Pancreas (tissue), 10 donors: ENCODE data around the gene CCDC68. TPM values are rescaled to one million over a fixed set of nuclear protein-coding genes. Genes with fewer than 3 reads are reported as not detected.

Source experiments
- ATAC-seq, 4 donors: fragments of 200-7000 bp; cut with Tn5 transposase; one replicate each; pipeline versions ENCODE4 v1.8.0 to v1.9.1; 2020; ENCODE audit warnings: mild to moderate bottlenecking in 4 of 4, moderate library complexity in 4 of 4
- DNase-seq, 6 donors: peaks; one replicate each; pipeline ENCODE4 v3.0.0-alpha.2; 2020
- FAIRE-seq: peaks from 2 replicates; lab custom pipeline; 2012; peaks lifted over from hg19 to GRCh38; lab: Jason Lieb, UNC
- H3K27ac ChIP-seq, 4 donors: fragments of 200-600 bp; sonication (generic); 1 replicate in 3 of 4; 2 replicates in 1 of 4; pipeline versions ENCODE4 v1.5.0 to v1.8.0; 2020
- H3K27me3 ChIP-seq, 4 donors: fragments of 200-600 bp; one replicate each; pipeline ENCODE4 v1.8.0; 2021
- H3K36me3 ChIP-seq, 3 donors: fragments of 200-600 bp; sonication (generic) in 1 of 3; one replicate each; pipeline versions ENCODE4 v1.5.0 to v1.8.0; 2020 to 2021
- H3K4me1 ChIP-seq, 3 donors: fragments of 200-600 bp; one replicate each; pipeline ENCODE4 v1.8.0; 2021
- H3K4me3 ChIP-seq, 4 donors: fragments of 200-600 bp; sonication (generic) in 2 of 4; one replicate each; pipeline versions ENCODE4 v1.5.0 to v1.8.0; 2020 to 2021
- H3K9me3 ChIP-seq, 4 donors: fragments of 200-600 bp; one replicate each; pipeline ENCODE4 v1.8.0; 2021
- WGBS, 2 donors: extraction: QIAGEN DNeasy Blood & Tissue Kit; methylation state at CpG; one replicate each; pipeline ENCODE4 v1.1.7; 2013; 5-methylcytosine and 5-hydroxymethylcytosine counted together
- intact Hi-C, 3 donors: fragments of 100-400 bp; cut with DNase I; formaldehyde crosslinking; loops; one replicate each; pipeline versions ENCODE4 v1.11.1 to v1.14.2; 2022
- polyA plus RNA-seq, 2 donors: library from polyadenylated mRNA; stranded (reverse); fragments of 200-250 nt; gene quantifications; one replicate each; pipeline ENCODE4 v1.2.3, GENCODE V29; 2013
- total RNA-seq, 6 donors: library from RNA; stranded (reverse); fragmentation: NEBNext Ultra II Directional in 4 of 6; extraction: Animal tissue kit (Norgen Biotek cat#: 25700) in 4 of 6; gene quantifications; one replicate each; pipeline versions ENCODE4 v1.2.1 to v1.2.4, GENCODE V29; 2021 to 2023
- TF ChIP-seq, protein P1 (sequence below), 4 donors: fragments of 200-600 bp; sonication (generic) in 3 of 4; IDR thresholded peaks; one replicate each; pipeline versions ENCODE4 v1.5.0 to v1.8.0; 2021; ENCODE audit warnings: antibody characterized with exemption in 4 of 4
- donor health status: healthy with polysubstance abuse.
- donor health status: DM: no; HTN: no; CAD: no; lungs with moderate emphysema.
- donor health status: DM: no; HTN: no; CAD: no.
- donor health status: control.
- donor health status: control.
- donor health status: Bipolar disorder and iron deficiency.
- donor health status: DM: yes; HTN: yes; CAD: no.
- donor health status: DM: no; HTN: no; CAD: no.
- donor health status: DM: no; HTN: no; CAD: no.
- donor health status: DM: yes; HTN: yes; CAD: no.

CCDC68 gene
- total and polyA plus RNA-seq, 8 donors: 0.79 to 5.0 (median 1.3) TPM

DNA sequence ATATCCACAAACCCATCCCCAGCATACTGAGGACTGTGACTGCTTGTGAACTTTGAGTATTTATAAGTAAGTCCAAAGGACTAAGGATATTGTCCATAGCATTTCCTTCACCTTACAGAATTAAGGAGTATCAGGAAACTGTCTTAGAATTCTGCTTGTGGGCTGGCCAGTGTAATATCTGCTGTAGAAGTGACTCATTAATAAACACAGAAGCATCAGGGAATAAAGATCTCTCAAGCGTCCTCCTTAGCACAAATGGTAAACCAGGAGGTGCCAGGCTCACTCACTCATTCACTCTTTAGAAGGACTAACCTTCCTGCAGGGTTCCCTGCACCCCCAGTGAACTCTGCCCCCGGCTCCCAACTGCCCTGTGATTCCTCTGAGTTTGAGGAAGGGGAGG, 31.0 kb downstream of the CCDC68 start:
- DNase-seq: no peak
- WGBS, 2 donors: 84 to 88% methylated on average over 2 of the region's 2 CpGs

DNA sequence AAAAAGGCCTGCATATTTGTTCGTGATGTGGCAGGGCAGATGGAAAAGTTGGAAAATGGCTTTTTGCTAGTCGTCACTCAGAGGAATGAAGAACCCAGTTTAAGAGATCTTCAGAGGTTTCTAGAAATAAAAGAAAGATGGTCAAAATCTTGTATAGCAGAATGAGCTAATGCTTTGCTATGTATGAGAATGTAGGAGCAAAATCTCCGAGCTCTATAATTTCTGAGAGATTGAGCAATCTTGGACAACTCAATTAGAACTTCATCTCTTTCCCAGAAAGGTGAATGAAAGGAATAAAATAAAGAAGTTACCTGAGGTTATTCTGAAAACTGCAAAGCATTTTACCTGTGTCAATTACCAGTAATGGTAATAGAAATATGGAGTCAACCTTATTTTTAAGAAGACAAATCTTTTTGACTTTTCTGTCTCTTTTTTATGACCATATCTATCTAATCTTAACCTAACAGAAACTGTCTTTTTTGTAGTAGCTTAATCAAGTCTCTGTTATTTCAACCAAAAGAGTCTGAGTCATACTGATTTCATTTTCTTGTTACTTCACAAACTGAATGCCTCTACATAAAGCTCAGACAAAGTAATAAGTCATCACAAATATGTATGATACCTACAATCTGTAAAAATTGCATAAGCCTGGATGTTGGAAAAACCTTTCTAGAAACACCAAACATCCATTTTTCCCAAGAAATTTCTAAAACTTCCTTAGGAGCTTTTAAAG, 32.5 kb downstream of the CCDC68 start:
- WGBS, 2 donors: 92 to 97% methylated on average over 3 of the region's 3 CpGs
- intact Hi-C loops: no loop called here
- TF ChIP-seq, protein P1, sequence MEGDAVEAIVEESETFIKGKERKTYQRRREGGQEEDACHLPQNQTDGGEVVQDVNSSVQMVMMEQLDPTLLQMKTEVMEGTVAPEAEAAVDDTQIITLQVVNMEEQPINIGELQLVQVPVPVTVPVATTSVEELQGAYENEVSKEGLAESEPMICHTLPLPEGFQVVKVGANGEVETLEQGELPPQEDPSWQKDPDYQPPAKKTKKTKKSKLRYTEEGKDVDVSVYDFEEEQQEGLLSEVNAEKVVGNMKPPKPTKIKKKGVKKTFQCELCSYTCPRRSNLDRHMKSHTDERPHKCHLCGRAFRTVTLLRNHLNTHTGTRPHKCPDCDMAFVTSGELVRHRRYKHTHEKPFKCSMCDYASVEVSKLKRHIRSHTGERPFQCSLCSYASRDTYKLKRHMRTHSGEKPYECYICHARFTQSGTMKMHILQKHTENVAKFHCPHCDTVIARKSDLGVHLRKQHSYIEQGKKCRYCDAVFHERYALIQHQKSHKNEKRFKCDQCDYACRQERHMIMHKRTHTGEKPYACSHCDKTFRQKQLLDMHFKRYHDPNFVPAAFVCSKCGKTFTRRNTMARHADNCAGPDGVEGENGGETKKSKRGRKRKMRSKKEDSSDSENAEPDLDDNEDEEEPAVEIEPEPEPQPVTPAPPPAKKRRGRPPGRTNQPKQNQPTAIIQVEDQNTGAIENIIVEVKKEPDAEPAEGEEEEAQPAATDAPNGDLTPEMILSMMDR (IDR thresholded peaks at IDR 0.05): no peak
- Histone ChIP-seq H3K27me3 (no peaks in the 10 kb centered on the region), H3K4me1 (no peaks in the 10 kb centered on the region), H3K36me3 (no peaks in the 10 kb centered on the region), H3K9me3 (no peaks in the 10 kb centered on the region), H3K4me3 (no peak overlapping the region), H3K27ac (no peak overlapping the region)
- DNase-seq (no peak), ATAC-seq (no peak), FAIRE-seq (no peak)

More for the DNA sequence above, 31.0 kb downstream of the CCDC68 start:
- TF ChIP-seq, protein P1 (IDR thresholded peaks at IDR 0.05): no peak
- no peak for FAIRE-seq
- Histone ChIP-seq H3K4me1 (no peaks in the 10 kb centered on the region), H3K9me3 (no peaks in the 10 kb centered on the region), H3K36me3 (no peaks in the 10 kb centered on the region), H3K27ac (no peak overlapping the region), H3K27me3 (no peaks in the 10 kb centered on the region), H3K4me3 (no peak overlapping the region)
- intact Hi-C loops: no loop called here
- ATAC-seq: no peak

DNA sequence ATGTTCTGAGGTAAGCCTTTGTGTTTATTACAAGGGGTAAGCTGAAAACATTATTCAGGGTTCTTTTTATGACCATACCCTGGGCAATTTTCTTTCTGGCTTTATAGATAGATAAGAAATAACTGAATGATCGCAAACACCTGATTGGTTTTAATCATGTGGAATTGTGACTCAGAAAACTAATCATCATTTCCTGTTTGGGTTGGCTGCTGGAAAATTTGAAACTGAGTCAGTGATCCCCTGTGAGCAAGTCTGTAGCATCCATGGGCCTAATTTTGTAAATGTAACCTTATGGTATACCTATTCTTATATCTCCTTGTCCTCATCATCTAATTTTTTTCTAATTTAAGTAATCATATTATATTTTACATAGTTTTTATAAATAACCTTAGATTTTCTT, 34.3 kb downstream of the CCDC68 start:
- no peak overlapping the region for H3K4me3 ChIP-seq
- intact Hi-C loops: no loop called here
- H3K27me3 ChIP-seq: no peaks in the 10 kb centered on the region
- DNase-seq (no peak), ATAC-seq (no peak), FAIRE-seq (no peak)
- no peaks in the 10 kb centered on the region for H3K4me1 ChIP-seq
- WGBS, 2 donors: 91 to 99% methylated on average over 1 of the region's 1 CpG
- H3K9me3 ChIP-seq: no peaks in the 10 kb centered on the region
- TF ChIP-seq, protein P1 (IDR thresholded peaks at IDR 0.05): no peak
- H3K36me3 ChIP-seq: no peaks in the 10 kb centered on the region
- H3K27ac ChIP-seq: no peak overlapping the region

DNA sequence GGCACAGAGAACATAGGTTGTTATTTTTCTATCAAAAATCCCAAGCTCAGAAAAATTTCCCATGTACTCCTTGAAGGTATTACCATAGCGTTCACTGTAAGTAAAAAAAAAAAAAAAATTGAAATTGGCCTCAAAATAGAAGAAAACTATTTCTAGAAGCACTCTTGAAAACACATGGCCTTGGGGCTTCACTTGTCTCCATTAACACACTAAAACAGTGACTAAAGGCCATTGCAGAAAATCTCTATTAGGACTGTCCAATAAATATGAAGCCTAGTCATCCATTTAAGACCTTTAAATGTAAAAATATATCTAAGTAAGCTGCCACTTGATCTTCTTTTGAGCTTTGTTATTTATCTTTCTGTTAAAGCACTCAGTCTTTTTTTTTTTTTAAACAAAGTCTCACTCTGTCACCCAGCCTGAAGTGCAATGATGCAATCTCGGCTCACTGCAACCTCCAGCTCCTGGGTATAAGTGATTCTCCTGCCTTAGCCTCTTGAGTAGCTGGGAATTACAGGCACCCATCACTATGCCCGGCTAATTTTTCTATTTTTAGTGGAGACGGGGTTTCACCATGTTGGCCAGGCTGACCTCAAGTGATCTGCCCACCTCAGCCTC, 35.8 kb downstream of the CCDC68 start:
- Histone ChIP-seq H3K4me3 (no peak overlapping the region), H3K27me3 (no peaks in the 10 kb centered on the region), H3K27ac (no peak overlapping the region), H3K9me3 (no peaks in the 10 kb centered on the region), H3K4me1 (no peaks in the 10 kb centered on the region), H3K36me3 (no peaks in the 10 kb centered on the region)
- 86 to 88% methylated on average over 4 of the region's 4 CpGs for WGBS, 2 donors
- ATAC-seq: no peak
- FAIRE-seq: no peak
- intact Hi-C loops: no loop called here
- TF ChIP-seq, protein P1 (IDR thresholded peaks at IDR 0.05): no peak
- no peak for DNase-seq

DNA sequence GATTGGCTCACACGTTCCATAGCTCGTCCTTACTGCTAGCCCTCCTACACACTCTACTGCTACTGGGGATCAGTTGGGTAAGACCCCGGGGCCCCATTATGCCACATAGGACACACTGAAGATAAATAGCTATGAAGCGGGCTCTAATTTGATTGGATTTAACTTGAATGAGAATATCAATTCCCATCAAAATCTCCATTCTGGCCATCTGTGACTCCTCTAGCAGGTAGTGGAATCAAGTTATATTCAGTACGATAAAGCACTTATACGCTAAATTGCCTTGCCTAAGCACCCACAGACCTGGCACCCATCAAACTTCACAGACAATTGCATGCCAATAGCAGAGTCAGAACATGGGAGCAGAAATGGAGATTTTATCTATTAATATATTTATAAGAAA, 39.8 kb downstream of the CCDC68 start:
- no peak overlapping the region for H3K27ac ChIP-seq
- no peaks in the 10 kb centered on the region for H3K36me3 ChIP-seq
- H3K4me1 ChIP-seq: no peaks in the 10 kb centered on the region
- 94 to 95% methylated on average over 6 of the region's 6 CpGs for WGBS, 2 donors
- ATAC-seq (no peak), DNase-seq (no peak), FAIRE-seq (no peak)
- TF ChIP-seq, protein P1 (IDR thresholded peaks at IDR 0.05): no peak
- no peak overlapping the region for H3K4me3 ChIP-seq
- H3K9me3 ChIP-seq: no peaks in the 10 kb centered on the region
- intact Hi-C loops: no loop called here
- no peaks in the 10 kb centered on the region for H3K27me3 ChIP-seq
